Stimulated activated CD8-positive, alpha-beta memory T cell treated with anti-CD3 and anti-CD28 coated beads, Interleukin-4, amount 100 ng/mL, for 4 hours (primary cell): ENCODE results near the gene MTNR1B.

Experiments
- DNase-seq, 2 donors: peaks; one replicate each; pipeline ENCODE4 v3.0.0-alpha.2; 2020; ENCODE audit warnings: low read depth in 2 of 2, low spot score in 1 of 2

Gene MTNR1B

GRCh38 chr11:92977401-92977800 lies 8.0 kb downstream of the MTNR1B start:
- DNase-seq = no peak

GRCh38 chr11:92978271-92979111 lies 9.0 kb downstream of the MTNR1B start:
- no peak for DNase-seq

- DNase-seq = no peak
Observed at GRCh38 chr11:92979176-92979575, 9.7 kb downstream of the MTNR1B start.

GRCh38 chr11:92980312-92980711 lies 10.9 kb downstream of the MTNR1B start:
- no peak for DNase-seq

GRCh38 chr11:92981508-92982043 lies 12.1 kb downstream of the MTNR1B start:
- no peak for DNase-seq

DNA sequence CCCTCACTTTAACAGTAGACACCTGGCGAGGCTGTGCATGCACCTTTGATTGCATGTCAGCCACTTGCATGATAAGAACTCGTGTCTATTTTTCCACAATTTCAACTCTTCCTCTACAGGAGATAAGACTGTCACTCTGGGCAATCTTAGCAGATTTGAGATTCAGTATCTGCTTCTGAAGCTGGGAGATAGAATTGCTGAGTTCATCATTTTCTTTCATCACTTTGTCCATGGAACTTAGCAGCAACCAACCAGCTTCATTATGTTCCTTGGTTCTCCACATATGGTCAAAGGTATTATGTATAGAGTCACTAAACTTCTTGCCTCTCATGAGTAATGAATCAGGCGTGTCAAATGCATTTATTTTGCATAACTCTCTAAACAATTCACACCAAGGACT lies 17.1 kb downstream of the MTNR1B start:
- DNase-seq = no peak

DNA sequence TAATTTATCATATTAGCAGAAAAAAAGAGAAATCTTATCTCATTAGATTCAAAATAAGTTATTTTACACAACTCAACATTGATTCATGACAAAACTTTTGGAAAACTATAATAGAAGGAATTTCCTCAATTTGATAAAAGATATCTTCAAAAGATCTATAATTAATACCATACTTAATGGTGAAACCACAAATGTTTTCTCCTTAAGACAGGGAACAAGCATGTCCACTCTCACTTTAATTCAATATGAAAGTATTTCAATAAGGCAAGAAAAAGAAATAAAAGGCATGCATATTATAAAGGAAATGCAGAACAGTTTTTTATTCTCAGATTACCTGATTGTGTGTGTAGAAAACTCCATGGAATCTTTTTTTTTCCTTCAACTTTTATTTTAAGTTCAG lies 23.6 kb downstream of the MTNR1B start:
- DNase-seq = no peak

GRCh38 chr11:93000511-93001476 lies 31.3 kb downstream of the MTNR1B start:
- no peak for DNase-seq

DNA sequence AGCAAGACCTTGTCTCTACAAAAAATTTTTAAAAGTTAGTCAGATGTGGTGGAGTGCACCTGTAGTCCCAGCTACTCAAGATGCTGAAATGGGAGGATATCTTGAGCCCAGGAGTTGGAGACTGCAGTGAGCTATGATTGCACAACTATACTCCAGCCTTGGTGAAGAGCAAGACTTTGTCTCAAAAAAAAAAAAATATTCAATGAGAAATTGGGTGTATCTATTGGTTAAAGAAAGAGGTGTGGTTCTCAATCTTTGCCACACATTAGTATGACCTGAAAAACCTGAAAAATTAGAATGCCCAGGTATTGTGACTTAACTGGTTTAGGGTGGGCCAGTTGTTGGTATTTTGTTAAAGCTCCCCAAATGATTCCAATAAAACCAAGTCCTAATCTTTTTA lies 32.4 kb downstream of the MTNR1B start:
- no peak for DNase-seq

GRCh38 chr11:93002380-93002779 lies 32.9 kb downstream of the MTNR1B start:
- DNase-seq = no peak

DNA sequence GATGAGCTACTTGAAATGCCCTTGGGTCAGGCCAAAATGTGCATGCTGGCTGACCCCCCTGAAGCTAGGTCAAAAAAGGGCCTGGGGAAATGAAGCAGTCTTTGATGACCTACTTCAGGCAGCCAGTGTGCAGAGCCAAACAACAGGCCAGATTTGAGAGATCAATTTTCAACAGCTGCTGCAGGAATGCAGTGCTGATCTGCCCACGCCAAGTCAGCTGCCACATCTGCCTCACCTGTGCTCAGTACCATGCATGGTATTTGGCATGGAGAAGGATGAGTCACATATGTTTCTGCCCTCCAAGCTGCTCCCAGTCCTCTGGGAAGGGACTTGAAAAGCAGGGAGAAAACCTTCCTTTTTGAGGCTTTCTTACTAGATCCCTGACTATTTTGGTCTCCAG lies 35.8 kb downstream of the MTNR1B start:
- DNase-seq = no peak

DNA sequence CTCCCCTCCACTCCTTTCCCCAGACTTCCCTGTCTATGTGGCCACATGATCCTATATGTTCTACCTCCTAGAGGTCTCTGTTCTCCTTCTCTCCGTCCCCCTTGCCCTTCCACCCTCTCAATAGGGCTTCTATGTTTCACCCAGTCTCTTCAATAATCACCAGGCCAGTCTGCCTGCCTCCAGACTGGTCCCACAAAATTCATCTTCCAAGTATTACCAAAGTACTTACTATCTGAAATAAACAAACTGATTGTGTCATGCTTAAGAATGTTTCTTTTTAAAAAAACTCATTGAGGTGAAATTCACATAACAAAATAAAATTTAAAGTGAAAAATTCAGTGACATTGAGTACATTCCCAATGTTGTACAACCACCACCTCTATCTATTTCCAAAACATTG lies 44.2 kb downstream of the MTNR1B start:
- no peak for DNase-seq

- no peak for DNase-seq
Observed at GRCh38 chr11:93016595-93016994, 47.1 kb downstream of the MTNR1B start.

GRCh38 chr11:93017821-93018690 lies 48.6 kb downstream of the MTNR1B start:
- DNase-seq = no peak

GRCh38 chr11:93020248-93021046 lies 51.0 kb downstream of the MTNR1B start:
- no peak for DNase-seq

DNA sequence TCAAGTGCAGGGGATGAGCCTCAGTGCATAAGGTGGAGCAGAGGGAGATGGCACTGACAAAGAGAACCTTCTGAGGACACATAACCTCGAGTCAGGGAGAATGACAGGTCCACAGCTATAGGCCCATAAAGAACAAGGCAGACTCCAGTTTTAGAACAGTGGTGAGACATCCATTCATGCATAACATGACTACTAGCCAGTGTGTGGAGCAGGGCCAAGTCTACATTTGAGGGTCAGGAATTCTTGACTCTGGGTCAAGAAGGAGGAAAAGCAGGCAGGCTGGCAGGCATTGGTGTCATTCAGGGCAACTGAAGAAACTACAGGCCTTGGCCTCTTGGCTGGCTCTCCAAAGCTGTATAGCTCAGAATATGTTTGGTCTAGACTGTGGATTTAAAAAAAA lies 54.9 kb downstream of the MTNR1B start:
- DNase-seq = no peak

- no peak for DNase-seq
Observed at GRCh38 chr11:93025558-93026255, 56.3 kb downstream of the MTNR1B start.

DNA sequence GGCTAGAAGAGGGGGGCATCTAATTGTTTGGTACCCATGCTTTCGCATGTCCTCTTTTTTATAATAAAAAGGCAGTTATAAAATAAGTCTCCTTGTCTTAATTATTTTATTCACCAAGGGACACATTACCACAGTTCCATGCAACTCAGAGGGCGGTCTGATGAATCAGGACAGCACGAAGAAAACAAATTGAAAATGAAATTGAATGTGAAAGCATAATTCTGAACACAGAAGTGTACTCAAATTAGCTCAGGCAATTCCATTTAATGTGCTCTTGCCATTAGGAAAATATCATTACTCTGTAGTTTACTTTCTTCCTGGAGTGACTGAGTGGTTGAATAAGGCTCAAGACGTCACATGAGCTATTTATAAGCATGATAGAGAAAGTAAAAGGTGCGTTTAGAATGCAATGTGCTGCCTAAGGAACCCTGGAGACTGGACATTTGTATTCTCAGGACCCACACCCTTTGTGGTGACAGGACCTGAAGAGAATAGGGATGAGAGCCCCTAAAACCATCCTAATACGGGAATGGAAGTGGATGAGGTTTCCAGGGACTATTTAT lies 59.6 kb downstream of the MTNR1B start:
- DNase-seq = no peak

DNA sequence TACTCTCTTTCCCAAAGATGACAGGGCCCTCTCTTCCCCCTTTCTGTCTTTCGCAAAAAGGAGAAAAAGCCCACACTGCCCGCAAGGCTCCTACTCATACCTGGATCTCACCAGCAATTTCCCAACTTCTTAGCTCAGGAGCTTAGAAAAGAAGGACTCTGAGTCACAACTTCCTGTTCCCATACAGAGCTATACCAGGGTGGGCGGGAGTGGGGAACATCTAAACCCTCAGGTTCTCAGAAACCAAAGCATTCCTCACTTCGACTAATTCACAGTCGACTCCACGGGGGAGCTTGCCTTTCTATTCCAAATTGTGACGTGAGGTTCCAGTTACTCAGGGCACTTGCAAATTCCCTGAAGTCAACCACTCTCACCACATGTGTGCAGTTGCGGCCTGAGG lies 61.9 kb downstream of the MTNR1B start:
- DNase-seq = no peak
